Natural killer cell (primary cell): ENCODE measurements around the gene TGFBI. TPM values are rescaled to one million over a fixed set of nuclear protein-coding genes. Genes with fewer than 3 reads are reported as not detected.

Experiments
- ATAC-seq, 3 donors: fragments of 150-1000 bp in 2 of 3; fragments of 200-7000 bp in 1 of 3; cut with Tn5 transposase; 1 replicate in 1 of 3; 2 replicates in 2 of 3; pipeline ENCODE4 v1.10.0; 2021; ENCODE audit warnings: mild to moderate bottlenecking in 2 of 3, moderate library complexity in 2 of 3
- DNase-seq, 2 donors: peaks; one replicate each; pipeline versions ENCODE4 v3.0.0 to v3.0.0-alpha.2; 2013 to 2021; ENCODE audit warnings: mixed read lengths in 1 of 2
- H3K27ac ChIP-seq: one replicate; pipeline ENCODE4 v1.5.1; 2013; ENCODE audit warnings: mild to moderate bottlenecking, low read length
- H3K27me3 ChIP-seq: one replicate; pipeline ENCODE4 v1.6.1; 2013; ENCODE audit warnings: low read length; ENCODE audit not compliant: control insufficient read depth, insufficient read depth
- H3K36me3 ChIP-seq: one replicate; pipeline ENCODE4 v1.6.1; 2013; ENCODE audit warnings: low read length; ENCODE audit not compliant: control insufficient read depth, insufficient read depth
- H3K4me1 ChIP-seq: one replicate; pipeline ENCODE4 v1.6.1; 2013; ENCODE audit warnings: low read length; ENCODE audit not compliant: control insufficient read depth, insufficient read depth
- H3K4me3 ChIP-seq: one replicate; pipeline ENCODE4 v1.5.1; 2013; ENCODE audit warnings: low read length
- H3K9me3 ChIP-seq: one replicate; pipeline ENCODE4 v1.6.1; 2013; ENCODE audit warnings: low read length; ENCODE audit not compliant: control insufficient read depth, insufficient read depth
- H3K27ac Mint-ChIP-seq, 2 donors: one replicate each; pipeline ENCODE4 v1.8.0; 2022; ENCODE audit warnings: mild to moderate bottlenecking in 2 of 2, mixed read lengths in 2 of 2, moderate library complexity in 1 of 2
- H3K27me3 Mint-ChIP-seq, 2 donors: one replicate each; pipeline ENCODE4 v1.8.0; 2022; ENCODE audit warnings: low read depth in 2 of 2, mixed read lengths in 2 of 2
- H3K36me3 Mint-ChIP-seq: one replicate; pipeline ENCODE4 v1.8.0; 2022; ENCODE audit warnings: mixed read lengths
- H3K4me1 Mint-ChIP-seq, 2 donors: one replicate each; pipeline ENCODE4 v1.8.0; 2022; ENCODE audit warnings: mixed read lengths in 2 of 2
- H3K4me3 Mint-ChIP-seq: one replicate; pipeline ENCODE4 v1.8.0; 2022; ENCODE audit warnings: mild to moderate bottlenecking, moderate library complexity, mixed read lengths
- H3K9me3 Mint-ChIP-seq, 2 donors: one replicate each; pipeline ENCODE4 v1.8.0; 2022; ENCODE audit warnings: mixed read lengths in 2 of 2
- WGBS: methylation state at CpG from one replicate; pipeline ENCODE4 v1.1.7; 2013; ENCODE audit warnings: missing lambda C conversion rate; ENCODE audit not compliant: insufficient coverage; 5-methylcytosine and 5-hydroxymethylcytosine counted together
- intact Hi-C: fragments of 100-400 bp; cut with micrococcal nuclease; formaldehyde crosslinking; loops from one replicate; pipeline ENCODE4 v1.14.2; 2022
- total RNA-seq, 4 donors: library from RNA; stranded (reverse); fragments of 120-200 nt in 1 of 4; gene quantifications; one replicate each; pipeline versions ENCODE4 v1.2.3 to v1.2.4, GENCODE V29; 2013 to 2022
- TF ChIP-seq, protein P1 (sequence below): fragments of 200-600 bp; IDR thresholded peaks from one replicate; pipeline ENCODE4 v1.8.0; 2022; ENCODE audit warnings: antibody characterized with exemption

TGFBI gene
- total RNA-seq, 3 donors from 2014 or later (not counting 1 experiment from before 2014, with no cell fraction given) = 6.7 to 19.6 (median 18.5) TPM

DNA sequence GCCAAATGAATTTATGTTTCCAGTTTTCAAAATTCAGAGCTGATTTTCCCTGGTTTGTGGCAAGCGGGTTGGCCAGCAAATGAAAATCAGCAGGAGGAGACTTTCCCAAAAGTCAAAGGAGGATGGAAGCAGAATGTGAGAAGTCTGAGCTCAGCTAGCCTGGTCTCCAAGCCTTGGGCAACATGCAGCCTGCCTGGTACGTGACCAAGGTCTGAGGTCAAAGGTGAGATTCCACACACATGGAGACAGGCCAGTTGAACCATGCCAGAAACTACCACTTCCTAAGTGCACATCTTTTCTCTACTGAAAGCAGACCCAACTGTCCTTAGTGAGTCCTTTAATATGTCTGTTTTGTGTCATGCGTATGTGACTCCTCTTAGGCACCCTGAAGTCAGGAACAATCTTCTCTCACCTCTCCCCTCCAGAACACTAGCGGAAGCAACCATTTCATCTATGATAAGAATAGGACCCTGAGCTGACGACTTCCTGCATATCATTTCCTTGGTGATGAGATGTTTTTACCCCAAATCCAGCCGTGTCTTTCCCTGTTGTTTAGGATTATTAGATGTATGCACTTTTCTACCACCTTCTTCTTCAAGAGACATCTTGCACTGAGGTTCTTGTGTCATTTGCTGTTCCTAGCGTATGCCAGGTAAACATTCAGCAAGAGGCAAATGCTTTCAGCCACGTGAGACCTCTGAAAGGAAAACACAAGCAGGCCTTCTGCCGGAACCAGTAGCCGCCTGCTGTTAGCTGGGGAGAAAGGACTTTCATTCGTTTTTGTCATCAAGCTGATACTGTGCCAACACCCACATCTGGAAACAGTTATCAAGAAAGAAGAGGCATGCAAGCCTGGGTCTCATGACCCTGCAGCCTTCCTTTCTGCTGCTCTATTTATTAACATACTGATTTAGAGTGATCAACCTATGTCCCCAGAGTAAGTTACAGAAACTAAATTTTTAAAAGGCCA is 9.7 kb upstream of the TGFBI start:
- 88% methylated on average over 8 of the region's 11 CpGs for WGBS
- TF ChIP-seq, protein P1, sequence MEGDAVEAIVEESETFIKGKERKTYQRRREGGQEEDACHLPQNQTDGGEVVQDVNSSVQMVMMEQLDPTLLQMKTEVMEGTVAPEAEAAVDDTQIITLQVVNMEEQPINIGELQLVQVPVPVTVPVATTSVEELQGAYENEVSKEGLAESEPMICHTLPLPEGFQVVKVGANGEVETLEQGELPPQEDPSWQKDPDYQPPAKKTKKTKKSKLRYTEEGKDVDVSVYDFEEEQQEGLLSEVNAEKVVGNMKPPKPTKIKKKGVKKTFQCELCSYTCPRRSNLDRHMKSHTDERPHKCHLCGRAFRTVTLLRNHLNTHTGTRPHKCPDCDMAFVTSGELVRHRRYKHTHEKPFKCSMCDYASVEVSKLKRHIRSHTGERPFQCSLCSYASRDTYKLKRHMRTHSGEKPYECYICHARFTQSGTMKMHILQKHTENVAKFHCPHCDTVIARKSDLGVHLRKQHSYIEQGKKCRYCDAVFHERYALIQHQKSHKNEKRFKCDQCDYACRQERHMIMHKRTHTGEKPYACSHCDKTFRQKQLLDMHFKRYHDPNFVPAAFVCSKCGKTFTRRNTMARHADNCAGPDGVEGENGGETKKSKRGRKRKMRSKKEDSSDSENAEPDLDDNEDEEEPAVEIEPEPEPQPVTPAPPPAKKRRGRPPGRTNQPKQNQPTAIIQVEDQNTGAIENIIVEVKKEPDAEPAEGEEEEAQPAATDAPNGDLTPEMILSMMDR = no peak
- H3K4me3 Mint-ChIP-seq = no peak overlapping the region
- H3K4me1 Mint-ChIP-seq = no peaks in the 10 kb centered on the region
- Histone ChIP-seq H3K27ac (no peak overlapping the region), H3K4me1 (no peaks in the 10 kb centered on the region), H3K36me3 (no peaks in the 10 kb centered on the region), H3K4me3 (no peak overlapping the region), H3K27me3 (no peaks in the 10 kb centered on the region), H3K9me3 (no peaks in the 10 kb centered on the region)
- H3K27ac Mint-ChIP-seq = no peak overlapping the region
- peaks cover 19 to 46% of the 10 kb centered on the region in 2 donors for H3K27me3 Mint-ChIP-seq
- H3K9me3 Mint-ChIP-seq = no peaks in the 10 kb centered on the region
- DNase-seq = no peak
- ATAC-seq = no peak
- intact Hi-C loops = no loop called here
- H3K36me3 Mint-ChIP-seq = no peaks in the 10 kb centered on the region

DNA sequence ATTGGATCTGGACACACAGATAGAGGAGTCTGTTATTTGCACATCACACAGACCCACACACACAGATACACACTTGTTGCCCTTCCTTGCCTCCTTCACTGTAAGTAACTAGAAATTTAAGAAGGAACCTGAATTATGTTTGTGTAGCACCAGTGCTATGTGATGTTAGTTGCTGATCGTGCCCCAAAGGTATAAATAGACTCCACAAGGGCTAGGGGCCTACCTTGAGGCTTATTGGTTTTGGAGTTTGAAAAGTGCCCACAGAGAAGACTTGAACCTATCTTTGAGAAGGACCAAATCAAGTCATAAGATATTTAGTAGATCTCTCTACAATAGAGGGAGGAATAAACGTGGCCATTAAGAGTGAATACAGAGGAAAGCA is 8.8 kb upstream of the TGFBI start:
- no peaks in the 10 kb centered on the region for H3K36me3 ChIP-seq
- no peaks in the 10 kb centered on the region for H3K27me3 ChIP-seq
- no peaks in the 10 kb centered on the region for H3K9me3 ChIP-seq
- Mint-ChIP-seq H3K27ac (no peak overlapping the region), H3K27me3 (peaks cover 13 to 37% of the 10 kb centered on the region in 2 donors), H3K9me3 (no peaks in the 10 kb centered on the region), H3K36me3 (no peaks in the 10 kb centered on the region), H3K4me3 (no peak overlapping the region), H3K4me1 (no peaks in the 10 kb centered on the region)
- ATAC-seq = no peak
- WGBS = 72% methylated on average over 2 of the region's 2 CpGs
- DNase-seq = no peak
- intact Hi-C loops = no loop called here
- TF ChIP-seq, protein P1 = no peak
- no peak overlapping the region for H3K4me3 ChIP-seq
- no peaks in the 10 kb centered on the region for H3K4me1 ChIP-seq
- H3K27ac ChIP-seq = no peak overlapping the region

DNA sequence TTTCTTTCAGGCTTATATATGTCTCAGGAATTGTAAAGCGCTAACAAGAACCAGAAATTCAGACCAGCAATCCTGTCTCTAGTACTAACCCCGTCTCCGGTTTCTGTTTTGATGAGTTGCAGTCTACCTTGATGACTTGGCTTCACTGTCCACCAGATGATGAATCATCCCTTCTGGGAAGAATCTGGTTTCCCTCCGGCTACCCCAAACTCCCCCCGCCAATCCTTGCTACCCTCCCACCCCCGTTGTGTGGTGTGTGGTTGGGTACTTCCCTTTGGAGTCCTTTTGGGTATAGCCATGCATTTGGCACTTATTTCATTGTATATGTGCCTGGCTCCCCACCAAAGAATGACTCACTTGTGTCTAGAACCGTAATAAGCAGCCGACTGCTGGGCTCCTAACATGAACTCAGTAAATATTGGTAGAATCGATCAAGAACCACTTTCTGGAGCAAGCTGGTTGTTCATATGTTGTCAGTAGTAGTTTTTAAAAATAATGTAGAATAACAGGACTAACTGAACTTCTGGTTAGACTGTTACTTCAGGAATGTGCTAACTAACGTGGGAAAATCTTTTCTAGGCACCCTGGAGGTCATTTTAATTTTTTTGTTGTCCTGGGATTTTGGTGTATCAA is 8.3 kb upstream of the TGFBI start:
- DNase-seq (peak in 1 of 2 donors; percentile 13), ATAC-seq (peak in 1 of 3 donors; percentile 42)
- intact Hi-C loops = no loop called here
- Histone ChIP-seq H3K4me1 (no peaks in the 10 kb centered on the region), H3K27me3 (no peaks in the 10 kb centered on the region), H3K27ac (no peak overlapping the region), H3K36me3 (no peaks in the 10 kb centered on the region), H3K4me3 (no peak overlapping the region), H3K9me3 (no peaks in the 10 kb centered on the region)
- Mint-ChIP-seq H3K4me1 (no peaks in the 10 kb centered on the region), H3K36me3 (no peaks in the 10 kb centered on the region), H3K27me3 (peaks cover 9 to 35% of the 10 kb centered on the region in 2 donors), H3K27ac (no peak overlapping the region), H3K4me3 (no peak overlapping the region), H3K9me3 (no peaks in the 10 kb centered on the region)
- TF ChIP-seq, protein P1 = no peak
- 67% methylated on average over 7 of the region's 10 CpGs for WGBS
